GM21390 (cell line): ENCODE results near the gene TUSC2.
A peak's percentile ranks its signal among the peaks of the same experiment; 100 is the strongest.
"Not testable (repeated sequence)": the region's sequence is repeated elsewhere in the genome, so short reads cannot be mapped to it uniquely, and the experiment has no call there.

Experiments
- ATAC-seq: cut with Tn5 transposase; IDR thresholded peaks from one replicate; pipeline ENCODE4 v1.9.1; 2021; ENCODE audit not compliant: unreplicated experiment

The TUSC2 gene

GRCh38 chr3:50319894-50320625 lies 8.0 kb downstream of the TUSC2 start:
- no peak for ATAC-seq

GRCh38 chr3:50319181-50319893 lies 8.7 kb downstream of the TUSC2 start:
- ATAC-seq = no peak

GRCh38 chr3:50318615-50319014 lies 9.4 kb downstream of the TUSC2 start:
- no peak for ATAC-seq

- no peak for ATAC-seq
These were observed 9.9 kb downstream of the TUSC2 start for GRCh38 chr3:50318163-50318562.

- no peak for ATAC-seq
These were observed 10.7 kb downstream of the TUSC2 start for GRCh38 chr3:50317300-50317699.

GRCh38 chr3:50316657-50317242 lies 11.3 kb downstream of the TUSC2 start:
- no peak for ATAC-seq

- ATAC-seq = no peak
These were observed 13.2 kb downstream of the TUSC2 start for GRCh38 chr3:50314816-50315215.

GRCh38 chr3:50314342-50314741 lies 13.7 kb downstream of the TUSC2 start:
- no peak for ATAC-seq

- not testable (repeated sequence) for ATAC-seq
These were observed 16.0 kb downstream of the TUSC2 start for GRCh38 chr3:50312041-50312440.

GRCh38 chr3:50304601-50305000 lies 23.4 kb downstream of the TUSC2 start:
- no peak for ATAC-seq

- no peak for ATAC-seq
These were observed 24.8 kb downstream of the TUSC2 start, which contains the start of gene HYAL1 for GRCh38 chr3:50303013-50303815. Gene HYAL1, minus strand, starts transcription at chr3:50303574. Its CDS starts 618 bp downstream, at chr3:50302956.

GRCh38 chr3:50302095-50303012 lies 25.7 kb downstream of the TUSC2 start:
- ATAC-seq = no peak

- no peak for ATAC-seq
These were observed 27.3 kb downstream of the TUSC2 start for GRCh38 chr3:50300681-50301254.

- ATAC-seq = no peak
These were observed 27.9 kb downstream of the TUSC2 start for GRCh38 chr3:50299929-50300680.

- ATAC-seq = no peak
These were observed 28.4 kb downstream of the TUSC2 start for GRCh38 chr3:50299638-50299928.

GRCh38 chr3:50298836-50299637 lies 29.0 kb downstream of the TUSC2 start, which contains the start of the genes HYAL3 and NAA80:
Gene HYAL3, minus strand, starts transcription at chr3:50299405. Its CDS starts 3,803 bp downstream, at chr3:50295602.
Gene NAA80, minus strand, starts transcription at chr3:50299405. Its CDS starts 1,942 bp downstream, at chr3:50297463.
- ATAC-seq = peak; percentile 84

- ATAC-seq = no peak
These were observed 29.9 kb downstream of the TUSC2 start for GRCh38 chr3:50297896-50298725.
